HG03025 (cell line): ENCODE results near the gene TMEM131.
"Not testable (repeated sequence)": the region's sequence is repeated elsewhere in the genome, so short reads cannot be mapped to it uniquely, and the experiment has no call there.

ENCODE experiments used
- ATAC-seq: cut with Tn5 transposase; IDR thresholded peaks from one replicate; pipeline ENCODE4 v1.9.1; 2021; ENCODE audit warnings: mild to moderate bottlenecking, moderate library complexity; ENCODE audit not compliant: unreplicated experiment, low FRiP score

Gene TMEM131, protein sequence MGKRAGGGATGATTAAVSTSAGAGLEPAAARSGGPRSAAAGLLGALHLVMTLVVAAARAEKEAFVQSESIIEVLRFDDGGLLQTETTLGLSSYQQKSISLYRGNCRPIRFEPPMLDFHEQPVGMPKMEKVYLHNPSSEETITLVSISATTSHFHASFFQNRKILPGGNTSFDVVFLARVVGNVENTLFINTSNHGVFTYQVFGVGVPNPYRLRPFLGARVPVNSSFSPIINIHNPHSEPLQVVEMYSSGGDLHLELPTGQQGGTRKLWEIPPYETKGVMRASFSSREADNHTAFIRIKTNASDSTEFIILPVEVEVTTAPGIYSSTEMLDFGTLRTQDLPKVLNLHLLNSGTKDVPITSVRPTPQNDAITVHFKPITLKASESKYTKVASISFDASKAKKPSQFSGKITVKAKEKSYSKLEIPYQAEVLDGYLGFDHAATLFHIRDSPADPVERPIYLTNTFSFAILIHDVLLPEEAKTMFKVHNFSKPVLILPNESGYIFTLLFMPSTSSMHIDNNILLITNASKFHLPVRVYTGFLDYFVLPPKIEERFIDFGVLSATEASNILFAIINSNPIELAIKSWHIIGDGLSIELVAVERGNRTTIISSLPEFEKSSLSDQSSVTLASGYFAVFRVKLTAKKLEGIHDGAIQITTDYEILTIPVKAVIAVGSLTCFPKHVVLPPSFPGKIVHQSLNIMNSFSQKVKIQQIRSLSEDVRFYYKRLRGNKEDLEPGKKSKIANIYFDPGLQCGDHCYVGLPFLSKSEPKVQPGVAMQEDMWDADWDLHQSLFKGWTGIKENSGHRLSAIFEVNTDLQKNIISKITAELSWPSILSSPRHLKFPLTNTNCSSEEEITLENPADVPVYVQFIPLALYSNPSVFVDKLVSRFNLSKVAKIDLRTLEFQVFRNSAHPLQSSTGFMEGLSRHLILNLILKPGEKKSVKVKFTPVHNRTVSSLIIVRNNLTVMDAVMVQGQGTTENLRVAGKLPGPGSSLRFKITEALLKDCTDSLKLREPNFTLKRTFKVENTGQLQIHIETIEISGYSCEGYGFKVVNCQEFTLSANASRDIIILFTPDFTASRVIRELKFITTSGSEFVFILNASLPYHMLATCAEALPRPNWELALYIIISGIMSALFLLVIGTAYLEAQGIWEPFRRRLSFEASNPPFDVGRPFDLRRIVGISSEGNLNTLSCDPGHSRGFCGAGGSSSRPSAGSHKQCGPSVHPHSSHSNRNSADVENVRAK (N-terminal part only)

GRCh38 chr2:97995734-97996624 lies at the start of gene TMEM131:
Gene TMEM131 (minus strand): TSS chr2:97995948. CDS start chr2:97995662, 286 bp downstream.
- ATAC-seq: peak; percentile 72

- ATAC-seq: not testable (repeated sequence)
These were observed 49.0 kb upstream of the TMEM131 start for GRCh38 chr2:98044730-98045129.

DNA sequence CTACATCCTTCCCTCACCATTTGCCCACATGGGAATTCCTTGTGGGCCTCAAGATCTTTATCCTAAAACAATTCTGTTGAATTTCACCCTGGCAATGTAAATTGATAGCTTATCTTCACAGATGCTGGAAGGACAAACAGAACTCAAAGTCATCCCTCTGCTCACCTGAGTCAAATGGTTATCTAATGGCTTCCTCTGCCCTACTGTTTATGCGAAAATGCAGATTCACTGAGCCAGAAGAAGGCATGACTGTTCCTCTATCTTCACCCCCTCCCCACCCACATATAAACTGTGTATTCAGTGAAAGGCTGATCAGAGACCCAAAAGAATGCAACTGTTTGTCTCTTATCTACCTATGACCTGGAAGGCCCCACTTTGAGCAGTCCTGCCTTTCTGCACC lies 47.4 kb upstream of the TMEM131 start:
- no peak for ATAC-seq

- ATAC-seq: no peak
These were observed 44.7 kb upstream of the TMEM131 start for GRCh38 chr2:98040331-98040939.

GRCh38 chr2:98039085-98039756 lies 43.5 kb upstream of the TMEM131 start:
- no peak for ATAC-seq

DNA sequence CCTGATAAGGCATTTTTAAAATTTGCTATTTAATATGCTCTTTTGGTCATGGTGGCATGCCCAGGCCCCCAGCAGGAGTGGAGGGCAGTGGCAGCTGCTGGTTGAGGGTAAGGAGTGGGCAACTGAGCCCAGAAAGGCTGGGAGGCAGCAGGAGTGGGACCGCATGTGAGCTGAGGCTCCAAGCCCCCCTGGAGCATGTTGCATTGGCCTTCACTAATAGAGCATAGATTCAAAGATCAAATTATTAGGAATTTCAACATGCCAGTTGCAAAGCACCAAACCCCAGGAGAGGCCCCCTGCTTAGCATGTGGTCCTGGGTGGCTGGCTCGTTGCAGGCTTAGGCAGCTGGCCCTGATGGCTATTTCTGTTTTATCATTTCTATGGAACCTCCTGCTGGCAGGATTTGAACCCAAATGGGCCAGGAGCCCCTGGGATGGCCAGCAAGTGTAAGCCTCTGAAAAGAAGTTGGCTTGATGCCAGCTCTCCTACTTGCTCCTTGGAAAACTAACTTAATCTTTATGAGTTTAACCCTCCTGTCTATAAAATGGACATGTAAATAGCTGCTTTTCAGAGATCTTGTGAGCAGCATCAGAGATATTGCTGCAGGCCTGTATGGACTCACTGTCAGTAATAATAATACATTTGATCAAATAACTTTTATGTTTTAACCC lies 42.1 kb upstream of the TMEM131 start:
- ATAC-seq: no peak

DNA sequence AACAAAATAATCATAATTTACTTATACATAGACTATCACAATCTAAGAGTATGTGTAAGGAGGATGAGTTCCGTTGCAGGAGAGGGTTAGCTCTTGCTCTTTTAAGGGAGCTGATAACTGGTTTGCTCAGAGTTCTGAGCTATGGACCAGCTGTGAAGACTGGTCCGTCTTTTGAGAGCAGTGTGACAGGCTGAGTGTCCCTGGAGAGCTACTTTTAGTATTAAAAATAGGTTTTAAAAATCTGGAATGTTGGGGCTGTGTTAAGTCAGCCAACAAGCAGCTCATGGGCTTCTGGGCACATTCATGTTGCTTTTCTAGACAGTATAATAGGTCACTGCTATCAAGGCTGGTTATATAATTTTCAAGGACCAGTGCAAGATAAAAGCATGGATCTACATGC lies 41.5 kb upstream of the TMEM131 start:
- ATAC-seq: no peak

- no peak for ATAC-seq
These were observed 40.7 kb upstream of the TMEM131 start for GRCh38 chr2:98036349-98037000.

DNA sequence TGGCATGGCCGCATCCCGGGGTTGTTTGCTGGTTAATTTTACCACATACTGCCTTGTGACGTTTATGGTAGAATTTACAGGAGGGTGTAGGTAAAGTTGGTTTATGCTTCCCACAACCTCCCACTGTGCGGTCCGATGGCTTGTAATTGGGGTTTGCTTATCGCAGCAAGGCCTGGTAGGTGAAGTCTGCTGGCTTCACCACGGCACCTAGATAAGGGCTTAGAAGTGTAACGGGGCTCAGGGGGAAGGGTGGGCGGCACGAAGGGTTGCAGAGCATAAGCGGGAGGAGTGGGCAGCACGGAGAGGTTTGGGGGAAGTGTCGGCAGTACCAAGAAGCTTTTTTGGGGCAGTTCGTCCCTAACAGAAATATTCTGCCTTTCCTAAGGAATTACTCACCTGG lies 39.0 kb upstream of the TMEM131 start:
- no peak for ATAC-seq

DNA sequence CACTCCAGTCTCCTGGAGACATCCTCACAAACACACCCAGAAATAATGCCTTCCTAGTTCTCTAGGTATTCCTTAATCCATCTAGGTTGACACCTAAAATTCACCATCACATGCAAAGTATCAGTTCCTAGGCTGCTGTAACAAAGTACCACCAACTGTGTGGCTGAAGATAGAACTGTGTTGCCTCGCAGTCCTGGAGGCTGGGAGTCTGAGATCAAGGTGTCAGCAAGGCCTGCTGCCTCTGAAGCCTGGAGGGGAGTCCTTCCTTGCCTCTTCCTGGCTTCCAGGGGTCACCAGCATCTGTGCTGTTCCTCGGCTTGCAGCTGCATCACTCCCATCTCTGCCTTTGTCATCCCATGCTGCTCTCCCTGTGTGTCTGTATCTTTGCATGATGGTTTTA lies 36.3 kb upstream of the TMEM131 start:
- ATAC-seq: no peak

DNA sequence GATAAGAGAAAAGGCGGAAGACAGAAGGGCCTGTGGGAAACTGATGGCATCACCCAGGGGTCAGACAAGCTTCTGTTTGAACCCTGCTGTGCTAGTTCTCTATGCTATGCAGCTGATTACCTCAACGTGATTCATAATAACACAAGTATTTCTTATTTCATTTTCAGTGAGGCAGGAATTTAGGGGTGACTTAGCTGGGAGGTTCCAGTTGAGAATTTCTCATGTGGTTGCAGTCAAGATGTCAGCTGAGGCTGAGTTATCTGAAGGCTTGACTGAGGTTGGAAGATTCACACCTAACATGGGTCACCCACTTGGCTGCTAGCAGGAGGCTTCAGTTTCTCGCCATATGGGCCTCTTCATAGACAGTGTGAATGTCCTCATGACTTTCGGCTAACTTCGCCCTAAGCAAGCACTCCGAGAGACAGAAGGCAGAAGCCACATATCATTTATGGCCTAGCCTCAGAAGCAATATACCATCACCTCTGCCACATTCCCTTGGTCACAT lies 34.0 kb upstream of the TMEM131 start:
- ATAC-seq: no peak

DNA sequence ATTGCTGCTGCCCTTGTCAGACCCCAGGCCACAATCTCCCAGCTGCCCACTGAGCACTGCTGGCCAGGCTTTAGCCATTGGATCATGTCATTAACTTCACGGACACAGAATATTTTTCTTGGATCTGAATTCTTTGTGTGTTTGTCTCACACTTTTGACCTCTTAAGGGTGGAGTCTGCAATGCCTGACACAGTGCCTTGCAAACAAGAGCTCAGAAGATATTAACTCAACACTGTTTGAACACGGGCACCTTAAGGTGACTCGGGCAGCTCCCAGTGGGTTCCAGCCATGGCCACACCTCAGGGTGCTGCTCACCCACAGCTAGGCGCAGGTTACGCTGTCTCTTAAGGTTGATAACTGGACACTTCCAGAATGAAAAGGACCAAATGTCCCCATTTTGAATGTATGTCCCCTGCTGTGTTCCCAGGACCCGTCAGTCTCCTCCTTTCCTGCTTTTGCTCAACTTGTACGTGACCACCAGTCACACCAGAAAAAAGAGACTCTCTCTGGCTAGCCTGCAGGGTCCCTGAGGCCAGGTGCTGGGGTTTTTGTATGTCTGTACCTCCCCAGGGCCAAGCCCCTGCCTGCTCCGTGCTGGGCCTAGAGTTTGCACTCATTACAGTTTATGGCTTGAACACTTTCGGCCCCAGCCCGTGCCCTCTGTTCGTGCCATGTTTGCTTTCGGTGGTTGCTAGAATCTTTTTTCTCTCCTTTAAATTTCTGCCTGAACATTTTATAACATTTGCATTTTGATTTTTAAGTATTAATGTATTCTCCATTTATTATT lies 33.4 kb upstream of the TMEM131 start:
- no peak for ATAC-seq

DNA sequence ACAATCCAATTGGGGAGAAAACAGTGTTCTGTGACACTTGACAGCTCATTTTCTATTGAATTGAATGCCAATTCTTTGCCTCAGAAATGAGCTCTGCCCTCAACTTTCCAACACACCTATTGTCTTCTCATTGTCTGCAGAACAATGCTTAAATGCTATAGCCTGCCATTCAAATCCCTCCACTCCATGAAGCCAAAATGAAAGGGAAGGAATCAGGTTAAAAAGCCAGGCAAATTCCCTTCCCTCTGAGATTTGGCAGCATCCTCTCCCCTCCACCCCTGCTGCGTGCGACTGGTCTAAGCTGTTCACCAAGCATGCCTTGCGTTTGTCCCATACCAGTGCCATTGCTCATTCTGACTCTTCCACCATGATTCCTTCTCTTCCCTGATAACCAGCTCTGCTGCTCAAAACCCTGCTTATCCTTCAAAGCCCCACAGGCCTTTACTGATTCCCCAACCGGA lies 32.4 kb upstream of the TMEM131 start:
- no peak for ATAC-seq

DNA sequence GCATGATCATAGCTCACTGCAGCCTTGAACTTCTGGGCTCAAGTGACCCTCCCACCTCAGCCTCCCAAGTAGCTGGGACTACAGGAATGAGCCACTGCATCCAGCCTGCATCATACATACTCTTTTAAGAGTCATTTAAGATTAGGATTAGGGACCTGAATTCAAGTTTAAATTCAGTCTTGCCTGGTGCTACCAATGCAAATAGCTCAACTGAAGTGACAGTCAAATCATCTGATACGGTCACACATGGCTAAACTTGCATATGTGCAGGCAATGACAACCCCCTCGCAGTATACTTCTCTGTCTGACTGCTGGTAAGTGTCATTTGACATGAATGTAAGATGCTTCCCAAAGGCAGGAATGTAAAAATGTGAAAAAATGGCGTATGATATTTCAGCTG lies 31.8 kb upstream of the TMEM131 start:
- peak; percentile 43 for ATAC-seq

DNA sequence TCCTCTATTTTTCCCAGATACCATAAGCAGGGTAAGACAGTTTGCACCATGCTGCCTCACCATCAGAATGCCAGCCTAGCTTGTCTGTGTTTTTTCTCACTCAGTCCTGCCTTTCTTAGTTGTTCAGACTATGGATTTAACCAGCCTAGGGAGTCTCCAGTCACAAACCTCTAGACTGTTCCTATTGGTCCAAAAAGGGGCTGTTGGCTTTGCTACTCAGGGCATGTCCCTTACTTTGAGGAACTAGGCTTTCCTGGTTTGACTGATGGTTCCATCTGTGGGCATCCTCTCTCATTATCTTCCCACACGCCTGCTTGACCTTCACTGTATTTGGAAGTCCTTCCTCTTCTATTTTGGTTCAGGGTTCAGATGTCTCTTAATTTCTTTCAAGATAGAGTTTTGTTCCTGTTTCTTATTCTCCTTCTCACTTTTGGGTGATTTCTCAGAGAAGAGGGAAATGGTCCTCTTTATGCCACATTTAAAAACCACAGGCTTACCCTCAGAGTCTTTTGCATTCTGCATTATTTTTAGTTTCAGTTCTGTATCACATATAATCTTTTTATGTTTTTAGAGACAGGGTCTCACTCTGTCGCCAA lies 31.3 kb upstream of the TMEM131 start:
- peak; percentile 70 for ATAC-seq

GRCh38 chr2:98026292-98026691 lies 30.5 kb upstream of the TMEM131 start:
- ATAC-seq: no peak
